DMS79 treated with DMSO at 0.1 percent for 48 hours (cell line): ENCODE measurements around the gene ANK3.

Experiments
- DNase-seq: peaks from one replicate; lab custom pipeline; 2025; lab: John Stamatoyannopoulos, UW

The ANK3 gene

GRCh38 chr10:60389413-60390025 is at the start of gene ANK3:
TSS of gene ANK3 (minus strand) at chr10:60389875. CDS start at chr10:60389538, 337 bp downstream.
- no peak for DNase-seq

GRCh38 chr10:60434418-60435046 is 44.9 kb upstream of the ANK3 start:
- peak; percentile 5 for DNase-seq

- DNase-seq: no peak
Measured at GRCh38 chr10:60433684-60434083, 44.0 kb upstream of the ANK3 start.

- DNase-seq: no peak
Measured at GRCh38 chr10:60430836-60431597, 41.3 kb upstream of the ANK3 start.

- DNase-seq: no peak
Measured at GRCh38 chr10:60430017-60430416, 40.3 kb upstream of the ANK3 start.

- no peak for DNase-seq
Measured at GRCh38 chr10:60429084-60429849, 39.6 kb upstream of the ANK3 start.

- no peak for DNase-seq
Measured at GRCh38 chr10:60428387-60428737, 38.7 kb upstream of the ANK3 start.

- DNase-seq: no peak
Measured at GRCh38 chr10:60427709-60428386, 38.2 kb upstream of the ANK3 start.

- no peak for DNase-seq
Measured at GRCh38 chr10:60427148-60427547, 37.5 kb upstream of the ANK3 start.

GRCh38 chr10:60426425-60426824 is 36.8 kb upstream of the ANK3 start:
- no peak for DNase-seq

GRCh38 chr10:60425392-60426110 is 35.9 kb upstream of the ANK3 start:
- no peak for DNase-seq

- no peak for DNase-seq
Measured at GRCh38 chr10:60424971-60425370, 35.3 kb upstream of the ANK3 start.

- no peak for DNase-seq
Measured at GRCh38 chr10:60423920-60424319, 34.2 kb upstream of the ANK3 start.

- DNase-seq: no peak
Measured at GRCh38 chr10:60422809-60423208, 33.1 kb upstream of the ANK3 start.

- DNase-seq: no peak
Measured at GRCh38 chr10:60420991-60421894, 31.6 kb upstream of the ANK3 start.

GRCh38 chr10:60419249-60419648 is 29.6 kb upstream of the ANK3 start:
- no peak for DNase-seq

GRCh38 chr10:60417901-60418300 is 28.2 kb upstream of the ANK3 start:
- DNase-seq: no peak

GRCh38 chr10:60417024-60417423 is 27.3 kb upstream of the ANK3 start:
- no peak for DNase-seq

- no peak for DNase-seq
Measured at GRCh38 chr10:60414877-60415585, 25.4 kb upstream of the ANK3 start.

GRCh38 chr10:60414111-60414510 is 24.4 kb upstream of the ANK3 start:
- no peak for DNase-seq
